GM18508 (cell line): ENCODE measurements around the gene BTRC.
A peak's percentile ranks its signal among the peaks of the same experiment; 100 is the strongest.
"Not testable (repeated sequence)": the region's sequence is repeated elsewhere in the genome, so short reads cannot be mapped to it uniquely, and the experiment has no call there.

Source experiments
- ATAC-seq: cut with Tn5 transposase; IDR thresholded peaks from one replicate; pipeline ENCODE4 v1.9.1; 2021; ENCODE audit warnings: moderate number of reproducible peaks; ENCODE audit not compliant: insufficient read depth, unreplicated experiment

The BTRC gene

GRCh38 chr10:101341438-101341837, 12.5 kb upstream of the BTRC start:
- ATAC-seq = no peak

DNA sequence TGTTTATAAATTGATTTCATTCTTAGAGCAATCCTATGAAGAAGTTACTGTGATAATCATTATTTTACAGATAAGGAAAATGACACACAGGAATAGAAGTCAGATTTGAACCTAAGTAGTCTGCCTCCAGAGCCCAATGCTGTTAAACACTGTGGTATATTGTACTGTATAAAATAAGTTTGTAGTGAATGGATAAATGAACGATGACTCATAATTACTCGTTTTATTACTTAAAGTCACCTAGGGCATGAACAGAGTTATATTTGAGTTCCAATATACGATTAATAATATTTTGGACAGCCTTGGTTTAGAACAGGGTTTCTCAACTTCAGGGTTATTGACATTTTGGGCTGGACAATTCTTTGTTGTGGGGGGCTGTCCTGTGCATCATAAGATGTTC, 7.8 kb upstream of the BTRC start:
- ATAC-seq = no peak

DNA sequence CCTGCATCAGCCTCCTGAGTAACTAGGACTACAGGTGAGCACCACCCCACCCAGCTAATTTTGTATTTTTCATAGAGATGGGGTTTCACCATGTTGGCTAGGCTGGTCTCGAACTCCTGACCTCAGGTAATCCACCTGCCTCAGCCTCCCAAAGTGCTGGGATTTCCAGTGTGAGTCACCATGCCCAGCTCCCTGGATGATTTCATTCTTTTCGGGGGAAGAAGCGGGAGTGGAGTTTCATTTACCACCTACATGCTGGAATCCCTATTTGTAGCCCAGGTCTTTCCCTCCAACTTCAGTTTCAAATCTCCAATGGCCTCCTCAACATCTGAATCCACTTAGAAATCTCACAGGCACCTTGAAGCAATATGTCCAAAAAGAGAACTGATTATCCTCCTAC, 2.9 kb upstream of the BTRC start:
- no peak for ATAC-seq

GRCh38 chr10:101351477-101351876, 2.5 kb upstream of the BTRC start:
- ATAC-seq = no peak

DNA sequence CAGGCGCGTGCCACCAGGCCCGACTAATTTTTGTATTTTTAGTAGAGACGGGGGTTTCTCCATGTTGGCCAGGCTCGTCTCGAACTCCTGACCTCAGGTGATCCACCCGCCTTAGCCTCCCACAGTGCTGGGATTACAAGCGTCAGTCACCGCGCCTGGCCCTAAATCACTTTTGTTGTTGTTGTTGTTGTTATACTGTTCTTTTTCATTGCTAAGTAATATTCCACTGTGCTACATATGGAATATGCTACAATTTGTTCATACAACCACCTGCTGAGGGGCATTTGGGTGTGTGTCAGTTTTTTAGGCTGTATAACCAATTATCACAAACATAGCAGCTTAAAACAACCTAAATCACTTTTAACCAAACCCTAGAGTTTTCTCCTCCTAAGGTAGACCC, 1.1 kb upstream of the BTRC start:
- ATAC-seq = not testable (repeated sequence)

GRCh38 chr10:101354328-101355071, 535 bp downstream of the BTRC start:
- peak; percentile 19 for ATAC-seq

- no peak for ATAC-seq
Observed at GRCh38 chr10:101355072-101355706, 1.2 kb downstream of the BTRC start.

GRCh38 chr10:101356132-101356531, 2.2 kb downstream of the BTRC start:
- ATAC-seq = no peak

DNA sequence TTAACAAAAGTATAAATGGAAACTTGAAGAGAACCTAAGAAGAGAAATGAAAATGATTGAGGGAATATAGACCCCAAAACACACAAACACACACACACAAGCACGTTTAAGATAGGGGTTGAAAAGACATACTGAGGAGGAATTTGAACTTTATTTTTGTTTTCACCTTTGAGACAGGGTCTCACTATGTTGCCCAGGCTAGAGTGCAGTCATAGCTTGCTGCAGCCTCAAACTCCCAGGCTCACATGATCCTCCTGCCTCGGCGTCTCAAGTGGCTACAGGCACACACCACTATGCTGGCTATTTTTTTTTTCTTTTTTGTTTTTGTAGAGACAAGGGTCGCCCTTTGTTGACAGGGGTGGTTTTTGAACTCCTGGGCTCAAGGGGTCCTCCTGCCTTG, 4.0 kb downstream of the BTRC start:
- ATAC-seq = no peak

- no peak for ATAC-seq
Observed at GRCh38 chr10:101358706-101359300, 4.8 kb downstream of the BTRC start.

DNA sequence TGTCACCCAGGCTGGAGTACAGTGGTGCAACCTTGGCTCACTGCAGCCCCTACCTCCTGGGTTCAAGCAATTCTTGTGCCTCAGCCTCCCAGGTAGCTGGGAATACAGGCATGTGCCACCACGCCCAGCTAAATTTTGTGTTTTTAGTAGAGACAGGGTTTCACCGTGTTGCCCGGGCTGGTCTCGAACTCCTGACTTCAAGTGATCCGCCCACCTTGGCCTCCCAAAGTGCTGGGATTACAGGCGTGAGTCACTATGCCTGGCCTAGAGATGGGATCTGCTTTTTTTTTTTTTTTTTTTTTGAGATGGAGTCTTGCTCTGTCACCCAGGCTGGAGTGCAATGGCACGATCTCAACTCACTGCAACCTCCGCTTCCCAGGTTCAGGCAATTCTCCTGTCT, 6.1 kb downstream of the BTRC start:
- not testable (repeated sequence) for ATAC-seq

DNA sequence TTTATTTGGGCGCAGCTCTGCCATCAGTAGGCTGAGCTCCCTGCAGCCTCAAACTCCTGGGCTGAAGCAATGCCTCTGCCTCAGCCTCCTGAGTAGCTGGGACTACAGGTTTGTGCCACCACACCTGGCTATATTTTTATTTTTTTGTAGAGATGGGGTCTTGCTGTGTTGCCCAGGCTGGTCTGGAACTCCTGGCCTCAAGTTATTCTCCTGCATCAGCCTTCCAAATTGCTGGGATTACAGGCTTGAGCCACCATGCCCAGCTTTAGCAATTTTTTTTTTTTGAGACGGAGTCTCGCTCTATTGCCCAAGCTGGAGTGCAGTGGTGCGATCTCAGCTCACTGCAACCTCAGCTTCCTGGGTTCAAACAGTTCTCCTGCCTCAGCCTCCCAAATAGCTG, 6.9 kb downstream of the BTRC start:
- ATAC-seq = not testable (repeated sequence)

- ATAC-seq = no peak
Observed at GRCh38 chr10:101363850-101364400, 10.0 kb downstream of the BTRC start.

GRCh38 chr10:101364721-101365120, 10.8 kb downstream of the BTRC start:
- ATAC-seq = no peak

GRCh38 chr10:101367569-101368453, 13.8 kb downstream of the BTRC start:
- ATAC-seq = no peak

DNA sequence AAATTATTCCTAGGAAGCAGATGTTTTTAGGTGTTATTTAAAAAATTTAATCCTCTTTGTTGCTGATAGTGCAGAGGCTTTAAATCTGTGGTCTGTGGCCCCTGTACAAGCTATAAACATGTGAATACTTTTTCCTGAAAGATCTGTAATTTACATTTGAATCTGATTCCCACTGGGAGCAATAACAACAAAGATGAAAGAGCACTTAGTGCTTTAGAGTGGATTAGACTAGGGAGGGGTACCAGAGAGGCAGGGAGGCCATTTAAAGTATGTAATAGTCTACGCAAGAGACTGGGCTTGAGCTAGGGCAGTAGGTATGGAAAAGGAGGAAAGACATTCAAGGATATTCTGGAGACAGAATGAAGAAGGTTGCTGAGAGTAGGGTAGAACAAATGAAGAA, 19.1 kb downstream of the BTRC start:
- no peak for ATAC-seq

DNA sequence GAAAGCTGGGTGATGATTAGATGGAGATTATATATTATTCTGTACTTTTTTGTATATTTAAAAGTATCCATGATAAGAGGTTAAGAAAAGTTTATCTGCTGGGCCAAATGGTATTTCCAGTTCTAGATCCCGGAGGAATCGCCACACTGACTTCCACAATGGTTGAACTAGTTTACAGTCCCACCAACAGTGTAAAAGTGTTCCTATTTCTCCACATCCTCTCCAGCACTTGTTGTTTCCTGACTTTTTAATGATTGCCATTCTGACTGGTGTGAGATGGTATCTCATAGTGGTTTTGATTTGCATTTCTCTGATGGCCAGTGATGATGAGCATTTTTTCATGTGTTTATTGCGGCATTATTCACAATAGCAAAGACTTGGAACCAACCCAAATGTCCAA, 20.0 kb downstream of the BTRC start:
- not testable (repeated sequence) for ATAC-seq

- ATAC-seq = no peak
Observed at GRCh38 chr10:101375076-101375475, 21.1 kb downstream of the BTRC start.

GRCh38 chr10:101379663-101380352, 25.8 kb downstream of the BTRC start:
- no peak for ATAC-seq
